GM18909 (cell line): Measurements from ENCODE around the gene MYO1B.
A peak's percentile ranks its signal among the peaks of the same experiment; 100 is the strongest.

ENCODE experiments used
- ATAC-seq: cut with Tn5 transposase; IDR thresholded peaks from one replicate; pipeline ENCODE4 v1.9.1; 2021; ENCODE audit warnings: mild to moderate bottlenecking; ENCODE audit not compliant: unreplicated experiment, poor library complexity

MYO1B gene

GRCh38 chr2:191245046-191245868 lies at the start of gene MYO1B:
MYO1B (plus strand) TSS chr2:191245404; CDS start chr2:191276896, 31,492 bp downstream.
- ATAC-seq, result peak; percentile 63

- no peak for ATAC-seq
These were observed 48.1 kb upstream of the MYO1B start for GRCh38 chr2:191197096-191197495.

GRCh38 chr2:191198271-191198670 lies 46.9 kb upstream of the MYO1B start:
- ATAC-seq, result no peak

GRCh38 chr2:191199929-191200512 lies 45.2 kb upstream of the MYO1B start:
- no peak for ATAC-seq

- no peak for ATAC-seq
These were observed 44.3 kb upstream of the MYO1B start for GRCh38 chr2:191200910-191201309.

- no peak for ATAC-seq
These were observed 42.9 kb upstream of the MYO1B start for GRCh38 chr2:191202209-191202721.

GRCh38 chr2:191202881-191203397 lies 42.3 kb upstream of the MYO1B start:
- ATAC-seq, result no peak

- peak; percentile 74 for ATAC-seq
These were observed 40.8 kb upstream of the MYO1B start for GRCh38 chr2:191204433-191204832.

GRCh38 chr2:191206613-191207471 lies 38.4 kb upstream of the MYO1B start:
- no peak for ATAC-seq

- no peak for ATAC-seq
These were observed 35.9 kb upstream of the MYO1B start for GRCh38 chr2:191209340-191209739.

GRCh38 chr2:191212119-191212518 lies 33.1 kb upstream of the MYO1B start:
- no peak for ATAC-seq

- ATAC-seq, result no peak
These were observed 31.9 kb upstream of the MYO1B start for GRCh38 chr2:191213333-191213732.

- no peak for ATAC-seq
These were observed 30.0 kb upstream of the MYO1B start for GRCh38 chr2:191215230-191215629.

GRCh38 chr2:191215666-191216065 lies 29.5 kb upstream of the MYO1B start:
- ATAC-seq, result no peak

- ATAC-seq, result no peak
These were observed 27.6 kb upstream of the MYO1B start for GRCh38 chr2:191217580-191217979.

GRCh38 chr2:191218292-191218898 lies 26.8 kb upstream of the MYO1B start:
- ATAC-seq, result peak; percentile 58

GRCh38 chr2:191220671-191221070 lies 24.5 kb upstream of the MYO1B start:
- ATAC-seq, result peak; percentile 54

- no peak for ATAC-seq
These were observed 23.5 kb upstream of the MYO1B start for GRCh38 chr2:191221666-191222065.

- ATAC-seq, result peak; percentile 55
These were observed 22.7 kb upstream of the MYO1B start for GRCh38 chr2:191222507-191222906.

GRCh38 chr2:191222952-191223351 lies 22.3 kb upstream of the MYO1B start:
- no peak for ATAC-seq
